ENCODE results near the gene KCNC1. TPM values are rescaled to one million over a fixed set of nuclear protein-coding genes. Genes with fewer than 3 reads are reported as not detected.

KCNC1 gene
- total and polyA plus RNA-seq, 7 donors, result 0.01 to 1.1 (median 0.13) TPM

DNA sequence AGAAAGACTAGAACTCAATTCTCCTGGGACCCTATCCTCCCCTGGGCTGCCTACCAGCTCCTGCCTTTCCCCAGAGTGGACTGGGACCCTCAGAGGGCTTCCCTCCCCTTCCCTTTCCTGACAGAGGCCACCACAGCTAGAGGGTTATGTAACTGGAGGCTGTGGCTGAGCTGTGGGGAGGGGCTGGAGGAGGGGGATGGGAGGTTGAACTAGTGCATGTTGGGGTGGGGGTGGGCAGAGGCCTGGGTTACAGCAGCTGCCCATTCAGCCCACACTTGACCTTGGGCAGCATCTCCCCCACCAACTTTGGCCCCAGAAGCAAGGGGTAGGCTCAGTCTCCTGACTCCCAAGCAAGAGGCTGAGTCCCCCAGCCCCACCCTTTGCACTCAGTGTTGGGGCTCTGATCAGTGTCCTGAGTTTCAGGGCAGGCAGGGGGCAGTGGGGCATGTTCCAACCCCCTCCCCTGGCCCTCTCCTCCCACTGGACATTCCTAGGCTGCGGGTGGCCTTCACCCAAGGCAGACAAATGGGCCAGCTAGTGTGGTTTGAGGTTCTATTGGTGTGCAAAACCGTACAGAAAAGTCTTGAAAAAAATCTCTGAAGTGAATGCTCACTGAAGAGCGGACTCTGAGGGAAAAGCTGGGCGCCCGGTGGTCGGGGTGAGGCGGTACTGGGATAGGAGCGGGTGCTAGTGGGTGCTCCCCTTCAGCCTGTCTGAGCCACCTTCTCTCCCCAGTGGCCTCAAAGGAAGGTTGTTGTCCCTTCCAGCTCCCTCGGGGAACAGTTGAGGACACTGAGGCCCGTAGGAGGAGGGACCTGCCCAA, 3.8 kb downstream of the KCNC1 start:
- H3K4me3 ChIP-seq, result no peak overlapping the region
- peaks cover 4% of the 10 kb centered on the region for H3K4me1 ChIP-seq
- ATAC-seq, result no peak
- peaks cover 0 to 38% (median 23%) of the 10 kb centered on the region in 3 donors for H3K27me3 ChIP-seq (ENCODE audit: insufficient read depth in 3 of 3, low read length in 2 of 3)
- intact Hi-C loops (cut with DNase I), result no loop called here
- no peaks in the 10 kb centered on the region for H3K36me3 ChIP-seq (ENCODE audit: insufficient read depth in 1 of 2, low read depth in 1 of 2)
- 63 to 71% (median 64%) methylated on average over 10 of the region's 10 CpGs for WGBS, 3 donors
- no peak overlapping the region for H3K27ac ChIP-seq
- no peaks in the 10 kb centered on the region for H3K9me3 ChIP-seq
- TF ChIP-seq, protein P1, sequence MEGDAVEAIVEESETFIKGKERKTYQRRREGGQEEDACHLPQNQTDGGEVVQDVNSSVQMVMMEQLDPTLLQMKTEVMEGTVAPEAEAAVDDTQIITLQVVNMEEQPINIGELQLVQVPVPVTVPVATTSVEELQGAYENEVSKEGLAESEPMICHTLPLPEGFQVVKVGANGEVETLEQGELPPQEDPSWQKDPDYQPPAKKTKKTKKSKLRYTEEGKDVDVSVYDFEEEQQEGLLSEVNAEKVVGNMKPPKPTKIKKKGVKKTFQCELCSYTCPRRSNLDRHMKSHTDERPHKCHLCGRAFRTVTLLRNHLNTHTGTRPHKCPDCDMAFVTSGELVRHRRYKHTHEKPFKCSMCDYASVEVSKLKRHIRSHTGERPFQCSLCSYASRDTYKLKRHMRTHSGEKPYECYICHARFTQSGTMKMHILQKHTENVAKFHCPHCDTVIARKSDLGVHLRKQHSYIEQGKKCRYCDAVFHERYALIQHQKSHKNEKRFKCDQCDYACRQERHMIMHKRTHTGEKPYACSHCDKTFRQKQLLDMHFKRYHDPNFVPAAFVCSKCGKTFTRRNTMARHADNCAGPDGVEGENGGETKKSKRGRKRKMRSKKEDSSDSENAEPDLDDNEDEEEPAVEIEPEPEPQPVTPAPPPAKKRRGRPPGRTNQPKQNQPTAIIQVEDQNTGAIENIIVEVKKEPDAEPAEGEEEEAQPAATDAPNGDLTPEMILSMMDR (IDR thresholded peaks at IDR 0.05), result no peak
- peak in 1 of 2 donors; percentile 33 for DNase-seq

DNA sequence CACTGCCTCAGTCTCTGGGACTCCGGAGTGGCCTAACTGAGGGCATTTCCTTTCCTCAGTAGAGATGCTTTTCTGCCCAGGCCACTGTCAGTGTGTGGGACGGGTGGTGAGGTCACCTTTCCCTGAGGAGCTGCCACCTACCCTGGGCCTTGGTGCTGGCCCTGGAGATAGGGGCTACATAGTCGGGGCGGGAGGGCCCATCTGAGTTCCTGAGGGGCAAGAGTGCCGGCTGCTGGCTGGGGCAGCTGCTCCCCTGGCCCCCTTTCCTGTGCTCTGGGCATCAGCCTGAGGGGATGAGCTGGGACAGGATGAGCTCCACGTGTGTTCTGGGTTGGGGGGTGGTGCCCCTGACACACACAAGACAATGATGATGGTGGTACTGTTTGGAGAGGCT, 5.4 kb downstream of the KCNC1 start:
- intact Hi-C loops (cut with DNase I), result no loop called here
- H3K4me3 ChIP-seq, result no peak overlapping the region
- H3K9me3 ChIP-seq, result no peaks in the 10 kb centered on the region
- 66 to 81% (median 74%) methylated on average over 6 of the region's 6 CpGs for WGBS, 3 donors
- no peak overlapping the region for H3K27ac ChIP-seq
- peaks cover 4% of the 10 kb centered on the region for H3K4me1 ChIP-seq
- DNase-seq, result peak in 1 of 2 donors; percentile 6
- H3K27me3 ChIP-seq (ENCODE audit: insufficient read depth in 3 of 3, low read length in 2 of 3), result peaks cover 0 to 38% (median 23%) of the 10 kb centered on the region in 3 donors
- TF ChIP-seq, protein P1 (IDR thresholded peaks at IDR 0.05), result no peak
- H3K36me3 ChIP-seq (ENCODE audit: insufficient read depth in 1 of 2, low read depth in 1 of 2), result no peaks in the 10 kb centered on the region
- ATAC-seq, result no peak

DNA sequence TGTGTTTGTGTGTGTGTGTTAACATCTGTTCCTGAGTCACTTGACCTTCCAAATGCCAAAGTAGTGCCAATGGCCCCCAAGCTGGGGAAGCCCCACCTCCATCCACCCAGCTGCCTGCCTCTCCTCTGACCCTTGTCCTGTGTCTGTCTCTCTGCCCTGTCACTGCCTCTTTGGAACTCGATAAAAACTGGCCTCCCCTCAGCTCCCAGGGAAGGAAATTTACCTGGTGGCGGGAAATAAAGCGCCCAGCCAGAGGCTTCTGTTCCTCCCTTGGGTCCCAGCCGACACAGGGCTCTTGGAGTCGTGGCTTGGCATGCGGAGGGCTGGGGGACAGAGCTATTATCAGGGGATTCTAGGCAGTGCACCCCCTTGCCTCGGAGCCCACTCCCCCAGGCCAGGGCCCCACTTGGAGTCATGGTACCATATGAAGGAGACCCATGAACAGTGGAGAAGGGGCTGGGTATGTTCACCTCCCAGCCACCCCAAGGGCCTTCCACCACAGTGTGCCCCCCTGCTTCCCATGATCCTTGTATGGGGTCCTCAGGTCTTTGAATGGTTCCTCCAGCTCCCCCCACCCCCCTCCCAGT, 6.2 kb downstream of the KCNC1 start:
- TF ChIP-seq, protein P1 (IDR thresholded peaks at IDR 0.05), result no peak
- no peaks in the 10 kb centered on the region for H3K4me1 ChIP-seq
- H3K27me3 ChIP-seq (ENCODE audit: insufficient read depth in 3 of 3, low read length in 2 of 3), result peaks cover 0 to 37% (median 17%) of the 10 kb centered on the region in 3 donors
- H3K36me3 ChIP-seq (ENCODE audit: insufficient read depth in 1 of 2, low read depth in 1 of 2), result no peaks in the 10 kb centered on the region
- no peak overlapping the region for H3K27ac ChIP-seq
- DNase-seq (peak in 1 of 2 donors; percentile 32), ATAC-seq (no peak)
- H3K9me3 ChIP-seq, result no peaks in the 10 kb centered on the region
- intact Hi-C loops (cut with DNase I), result no loop called here
- no peak overlapping the region for H3K4me3 ChIP-seq
- 73 to 78% (median 76%) methylated on average over 7 of the region's 7 CpGs for WGBS, 3 donors

DNA sequence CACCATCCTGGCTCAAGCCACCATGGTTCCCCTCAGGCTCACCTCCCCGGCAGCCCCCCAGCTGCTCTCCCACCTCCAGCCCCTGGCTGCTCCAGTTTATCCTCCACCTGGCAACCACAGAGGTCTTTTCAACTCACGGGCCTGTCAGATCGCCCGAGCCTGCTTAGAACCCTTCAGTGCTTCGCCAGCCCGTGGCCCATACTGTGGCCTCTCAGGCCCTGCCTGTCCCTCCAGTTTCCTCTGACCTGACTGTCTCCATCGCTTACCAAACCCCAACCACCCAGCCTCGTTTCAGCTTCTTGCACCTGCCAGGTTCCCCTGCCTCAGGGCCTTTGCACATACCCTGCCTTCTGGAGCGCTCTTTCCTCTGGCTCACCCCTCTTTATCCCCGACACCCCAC, 6.9 kb downstream of the KCNC1 start:
- Histone ChIP-seq H3K36me3 (ENCODE audit: insufficient read depth in 1 of 2, low read depth in 1 of 2) (no peaks in the 10 kb centered on the region), H3K9me3 (no peaks in the 10 kb centered on the region), H3K27me3 (ENCODE audit: insufficient read depth in 3 of 3, low read length in 2 of 3) (peaks cover 0 to 29% (median 11%) of the 10 kb centered on the region in 3 donors), H3K4me3 (no peak overlapping the region), H3K27ac (no peak overlapping the region), H3K4me1 (no peaks in the 10 kb centered on the region)
- DNase-seq (peak in 1 of 2 donors; percentile 32), ATAC-seq (no peak)
- 94 to 97% (median 95%) methylated on average over 10 of the region's 10 CpGs for WGBS, 3 donors
- TF ChIP-seq, protein P1 (IDR thresholded peaks at IDR 0.05), result no peak
- intact Hi-C loops (cut with DNase I), result no loop called here
